COLO668 (cell line): ENCODE data around the gene SLC35E1.
"Not testable (repeated sequence)": the region's sequence is repeated elsewhere in the genome, so short reads cannot be mapped to it uniquely, and the experiment has no call there.

Source experiments
- DNase-seq: peaks from one replicate; lab custom pipeline; 2025; ENCODE audit not compliant: unreplicated experiment; lab: John Stamatoyannopoulos, UW

SLC35E1 gene

DNA sequence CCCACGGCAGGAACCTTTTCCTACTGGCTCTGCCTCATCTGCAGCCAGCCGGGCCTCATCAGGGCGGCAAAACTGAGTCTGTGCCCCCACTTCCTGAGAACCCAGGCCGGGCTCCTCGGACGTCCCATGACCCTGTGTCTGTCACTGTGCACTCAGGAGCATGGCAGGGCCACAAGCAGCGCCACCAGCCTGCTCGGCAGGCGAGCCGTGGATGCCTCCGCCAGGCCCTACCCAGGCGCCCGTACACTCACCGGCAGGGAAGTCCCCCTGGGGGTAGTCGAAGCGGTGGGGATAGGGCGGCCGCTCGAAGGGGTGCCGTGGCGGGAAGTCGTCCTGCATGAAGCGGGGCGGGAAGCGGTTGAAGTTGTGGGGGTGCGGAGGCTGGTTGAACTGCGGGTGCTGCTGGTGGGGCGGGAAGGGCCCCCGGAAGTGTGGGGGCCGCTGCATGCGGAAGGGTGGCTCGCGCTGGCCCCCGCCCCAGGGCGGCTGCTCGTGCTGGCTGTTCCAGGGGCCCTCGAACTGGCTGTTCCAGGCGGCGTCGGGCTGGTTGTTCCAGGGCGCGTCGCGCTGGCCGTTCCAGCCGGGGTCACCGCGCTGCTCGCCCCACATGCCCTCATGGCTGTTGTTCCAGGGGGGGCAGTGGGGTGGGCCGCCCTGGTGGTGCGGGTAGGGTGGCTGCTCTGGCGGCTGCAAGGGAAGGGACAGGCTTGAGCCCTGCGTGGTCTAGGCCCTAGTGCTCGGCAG, 47.1 kb downstream of the SLC35E1 start:
- no peak for DNase-seq

DNA sequence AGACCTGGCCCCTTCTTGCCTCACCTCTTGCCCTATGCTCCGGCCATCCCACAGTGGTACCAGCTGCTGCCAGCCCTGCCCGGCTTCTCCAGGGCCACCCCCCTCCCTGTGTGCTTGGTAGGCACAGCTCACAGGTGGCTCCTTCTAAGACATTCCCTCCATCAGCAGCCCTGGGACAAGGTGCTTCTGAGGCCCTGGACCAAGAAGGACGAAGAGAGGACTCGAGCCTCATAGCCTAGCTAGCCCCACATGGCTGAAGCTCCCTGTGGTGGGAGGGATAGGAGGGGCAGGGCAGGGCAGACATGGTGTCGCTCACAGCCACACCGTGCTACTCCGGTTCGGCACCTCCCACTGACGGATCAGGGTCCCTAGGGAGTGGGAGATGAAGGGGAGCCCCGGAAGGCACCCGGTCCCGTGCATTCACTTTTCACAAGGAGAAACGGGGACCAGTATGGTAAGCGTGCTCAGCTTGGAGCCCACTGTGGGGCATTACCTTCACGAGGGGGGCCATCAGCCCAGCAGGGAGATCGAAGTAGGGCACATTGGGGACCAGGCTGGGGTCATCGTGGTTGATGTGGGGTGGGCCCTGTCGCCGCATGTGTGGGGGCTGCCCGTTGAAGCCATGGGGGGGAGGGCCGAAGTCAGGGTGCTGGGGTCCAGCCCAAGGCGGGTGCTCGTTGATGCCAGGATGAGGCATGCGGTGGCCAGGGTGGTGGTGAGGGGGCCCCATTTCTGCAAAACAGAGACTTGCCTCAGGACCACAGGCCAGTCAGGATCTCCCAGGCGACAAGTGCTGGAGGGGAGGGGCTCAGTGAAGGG, 49.4 kb downstream of the SLC35E1 start:
- no peak for DNase-seq

DNA sequence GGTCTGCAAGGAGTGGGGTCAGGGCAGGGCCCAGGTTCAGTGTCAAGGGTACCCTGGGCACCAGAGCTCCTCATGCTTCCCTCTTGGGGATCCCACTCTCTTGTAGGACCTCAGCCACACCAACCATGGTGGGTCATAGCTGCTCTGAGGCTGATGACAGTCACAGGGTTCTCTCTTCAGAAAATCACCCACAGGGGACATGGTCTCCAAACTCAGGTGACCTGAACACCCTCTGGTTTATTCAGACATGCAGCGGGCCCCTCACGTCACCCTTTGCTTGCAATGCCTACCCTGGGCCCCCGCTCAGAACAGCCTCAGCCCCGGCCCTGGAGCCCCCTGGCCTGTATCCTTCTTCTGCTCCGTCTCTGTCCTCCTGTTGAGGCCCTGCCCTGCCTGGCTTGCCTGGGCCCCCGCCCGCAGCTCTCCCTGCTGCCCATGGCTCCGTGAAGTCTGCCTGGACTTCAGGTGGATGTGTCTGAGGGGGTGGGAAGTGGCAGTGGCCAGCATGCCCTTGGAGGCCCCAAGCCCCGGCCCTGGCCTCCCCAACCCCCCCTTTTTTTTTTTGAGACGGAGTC, 50.4 kb downstream of the SLC35E1 start:
- DNase-seq: no peak

DNA sequence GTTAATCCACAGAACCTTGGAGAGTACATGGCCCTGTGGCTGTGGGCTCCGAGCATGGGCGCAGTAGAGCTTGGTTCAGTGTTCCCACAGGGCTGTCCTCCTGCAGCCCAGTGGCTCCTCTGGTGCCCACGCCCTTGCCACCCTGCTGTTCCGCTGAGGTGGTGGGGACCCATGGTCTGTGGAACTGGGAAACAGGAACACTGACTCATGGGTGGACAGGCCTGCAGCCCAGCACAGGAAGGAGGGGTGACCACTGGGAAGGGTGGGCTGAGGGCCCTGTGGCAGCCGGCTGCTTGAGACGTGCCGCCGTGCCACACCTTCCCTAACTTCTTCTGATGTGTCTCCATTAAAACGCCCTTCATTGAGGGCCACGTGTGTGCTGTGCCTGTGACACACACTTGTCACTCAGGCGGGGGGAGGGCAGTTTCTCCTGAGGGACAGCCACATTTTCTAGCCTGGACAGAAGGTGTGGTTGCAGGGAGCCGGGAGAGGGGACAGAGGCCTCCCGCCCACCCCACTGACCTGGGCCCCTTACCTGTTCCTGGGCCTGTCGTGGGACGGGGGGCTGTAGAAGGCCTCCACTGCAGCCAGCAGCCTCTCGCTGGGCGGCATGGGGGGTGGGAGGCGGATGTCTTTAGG, 51.1 kb downstream of the SLC35E1 start:
- no peak for DNase-seq

DNA sequence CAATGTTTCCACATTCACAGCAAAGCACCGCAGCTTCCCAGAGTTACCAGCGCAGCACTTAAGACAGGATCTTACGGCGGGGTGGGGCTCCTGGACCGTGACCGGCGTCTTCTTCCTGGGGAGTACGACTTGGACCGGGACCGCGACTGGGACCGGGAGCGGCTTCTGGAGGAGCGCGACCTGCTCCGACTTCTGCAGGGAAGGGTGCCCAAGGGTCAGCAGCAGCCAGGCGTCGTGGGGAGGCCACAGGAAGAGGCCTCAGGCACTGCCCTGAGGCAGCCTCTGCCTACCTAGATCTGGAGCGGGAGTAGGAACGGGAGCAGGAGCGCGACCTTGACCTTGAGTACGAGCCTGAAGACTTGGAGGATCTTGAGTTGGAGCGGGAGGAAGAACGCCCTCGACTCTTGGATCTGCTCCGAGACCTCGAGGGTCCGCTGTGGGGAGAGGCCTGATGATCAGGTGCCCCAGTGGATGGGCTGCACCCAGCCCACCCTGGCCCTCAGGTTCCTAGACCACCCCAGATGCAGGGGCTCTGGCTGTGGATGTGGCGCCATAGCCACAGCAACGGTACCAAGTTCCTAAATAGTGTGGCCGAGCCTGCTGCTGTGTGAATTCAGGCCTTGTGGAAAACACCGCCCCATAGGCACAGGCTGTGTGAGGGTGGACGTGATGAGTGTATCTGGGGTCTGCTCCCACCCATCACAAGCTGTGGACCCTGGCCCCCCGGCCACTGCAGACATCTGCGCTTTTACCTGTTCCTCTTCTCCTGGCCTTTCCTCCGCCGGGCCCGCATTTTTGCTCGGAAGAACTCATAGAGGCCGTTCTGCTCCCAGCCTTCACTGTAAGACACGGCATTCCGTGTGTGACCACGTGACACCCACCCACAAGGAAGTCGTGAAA, 51.9 kb downstream of the SLC35E1 start:
- no peak for DNase-seq

DNA sequence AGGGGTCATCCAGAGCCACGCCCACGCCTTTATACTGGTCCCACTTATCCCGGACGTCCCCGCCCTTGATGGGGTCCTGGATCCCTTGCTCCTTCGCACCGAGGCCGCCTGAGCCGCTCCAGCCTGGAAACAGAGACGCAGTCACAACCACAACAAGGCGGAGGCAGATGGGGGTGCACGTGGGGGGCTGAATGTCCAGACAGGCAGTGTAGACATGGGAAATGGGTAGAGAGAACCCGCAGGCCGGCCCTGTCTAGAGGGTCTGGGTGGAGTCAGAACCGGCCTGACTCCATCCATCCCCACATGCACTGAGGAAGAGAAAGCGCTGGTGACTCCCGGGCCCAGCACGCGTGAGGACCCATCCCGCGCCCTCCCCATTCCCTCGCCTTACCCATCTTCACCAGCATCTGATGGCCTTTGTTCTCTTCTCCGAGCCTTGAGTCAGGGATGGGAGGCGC, 53.0 kb downstream of the SLC35E1 start:
- DNase-seq: no peak

DNA sequence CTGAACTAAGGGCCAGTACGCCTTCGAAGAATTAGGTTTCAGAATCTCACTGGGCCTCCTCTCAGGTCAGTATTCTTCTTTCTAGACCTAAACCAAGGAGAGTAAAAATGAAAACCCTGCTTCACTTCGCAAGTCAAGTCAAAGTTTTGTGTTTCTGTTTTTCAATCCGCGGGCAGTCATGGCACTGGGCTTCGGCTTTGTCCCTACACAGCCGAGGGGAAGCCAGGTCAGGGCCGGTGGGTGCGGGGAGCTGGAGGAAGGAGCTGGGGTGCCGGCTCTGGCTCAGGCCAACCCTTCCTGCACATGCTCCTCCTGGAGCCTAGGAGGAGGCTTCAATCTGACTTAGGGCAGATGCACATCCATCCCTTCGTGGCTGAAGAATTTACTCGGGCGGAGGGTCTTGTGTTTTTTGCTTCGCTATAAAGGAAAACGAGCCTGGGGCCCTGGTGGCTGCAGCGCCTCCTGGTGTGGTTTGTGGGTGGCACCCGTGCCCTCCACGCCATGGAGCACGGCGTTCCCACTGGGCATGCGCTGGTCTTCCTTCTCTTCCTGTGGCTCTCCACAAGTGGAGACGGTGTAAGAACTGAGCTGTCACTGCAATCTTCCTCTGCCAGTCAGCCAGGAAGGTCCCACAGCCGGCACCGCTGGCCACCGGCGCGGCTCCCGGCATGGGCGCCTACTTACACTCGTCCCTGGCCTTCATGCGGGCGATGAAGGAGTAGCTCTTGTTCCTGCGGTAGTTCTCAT, 53.6 kb downstream of the SLC35E1 start:
- DNase-seq: no peak

DNA sequence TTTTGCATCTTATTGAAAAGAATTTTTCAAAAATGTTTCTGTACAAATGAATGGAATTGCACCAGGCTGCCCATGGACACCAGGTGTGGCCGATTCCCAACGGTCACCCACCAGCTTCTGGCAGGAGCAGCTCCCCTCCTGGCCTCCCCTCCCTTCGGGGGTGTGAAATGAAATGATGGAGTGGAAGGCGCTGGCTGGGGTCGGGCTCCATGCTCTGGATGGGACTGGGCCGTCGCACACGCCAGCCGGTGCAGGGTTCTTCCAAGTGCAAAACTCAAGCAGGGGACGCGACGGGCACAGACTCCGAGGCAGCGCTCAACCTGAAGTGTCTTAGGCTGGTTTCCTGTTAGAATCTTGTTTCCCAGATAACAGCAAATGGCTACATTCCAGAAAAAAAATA, 54.2 kb downstream of the SLC35E1 start:
- no peak for DNase-seq

DNA sequence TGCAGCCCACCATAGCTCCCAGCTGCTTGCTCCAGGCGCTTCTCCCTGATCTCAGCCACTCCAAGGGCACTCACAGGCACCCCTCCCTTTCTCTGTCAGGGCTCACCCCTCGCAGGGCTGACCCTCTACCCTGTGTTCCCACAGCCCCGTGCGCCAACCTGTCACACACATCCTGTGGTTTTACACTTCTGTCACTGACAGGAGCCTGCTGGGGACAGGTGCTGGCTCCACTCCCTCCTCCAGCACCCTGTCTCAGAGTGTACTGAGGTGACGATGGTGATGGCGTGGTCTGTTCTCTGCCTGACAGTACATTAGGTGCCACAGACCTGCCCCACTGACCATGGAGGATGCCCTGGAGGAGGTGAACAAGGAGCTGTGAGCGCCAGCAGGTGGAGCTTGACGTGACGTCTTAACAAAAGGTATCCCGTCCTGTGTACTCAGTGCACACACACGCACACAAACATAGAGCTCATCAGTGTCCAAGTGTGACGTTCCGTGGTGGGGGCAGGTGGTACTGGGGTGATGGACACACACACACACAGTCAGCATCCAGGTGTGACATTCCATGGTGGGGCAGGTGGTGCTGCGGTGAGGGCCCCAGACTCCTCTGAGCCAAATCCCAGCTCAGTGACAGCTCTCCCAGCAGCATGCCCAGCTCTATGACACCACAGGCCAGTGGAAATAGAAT, 55.1 kb downstream of the SLC35E1 start:
- peak; percentile 39 for DNase-seq

DNA sequence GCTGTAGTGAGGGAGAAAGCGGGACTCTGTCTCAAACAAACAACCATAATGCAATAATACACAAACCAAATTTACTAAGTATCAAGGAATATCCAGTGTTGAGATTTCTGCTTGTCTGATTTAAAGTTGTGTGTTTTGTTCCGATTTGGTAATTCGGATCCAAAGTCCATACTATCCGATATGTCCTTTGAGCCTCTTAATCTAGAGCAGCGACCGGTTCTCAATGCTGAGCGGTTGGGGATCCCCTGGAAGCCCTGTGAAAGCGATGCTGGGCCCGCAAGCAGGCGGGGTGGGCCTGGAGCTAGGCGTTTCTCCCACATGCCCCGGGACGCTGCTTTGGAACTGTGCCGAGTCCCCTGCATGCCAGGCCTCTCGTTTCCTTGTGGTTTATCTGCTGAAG, 55.8 kb downstream of the SLC35E1 start:
- DNase-seq: no peak

DNA sequence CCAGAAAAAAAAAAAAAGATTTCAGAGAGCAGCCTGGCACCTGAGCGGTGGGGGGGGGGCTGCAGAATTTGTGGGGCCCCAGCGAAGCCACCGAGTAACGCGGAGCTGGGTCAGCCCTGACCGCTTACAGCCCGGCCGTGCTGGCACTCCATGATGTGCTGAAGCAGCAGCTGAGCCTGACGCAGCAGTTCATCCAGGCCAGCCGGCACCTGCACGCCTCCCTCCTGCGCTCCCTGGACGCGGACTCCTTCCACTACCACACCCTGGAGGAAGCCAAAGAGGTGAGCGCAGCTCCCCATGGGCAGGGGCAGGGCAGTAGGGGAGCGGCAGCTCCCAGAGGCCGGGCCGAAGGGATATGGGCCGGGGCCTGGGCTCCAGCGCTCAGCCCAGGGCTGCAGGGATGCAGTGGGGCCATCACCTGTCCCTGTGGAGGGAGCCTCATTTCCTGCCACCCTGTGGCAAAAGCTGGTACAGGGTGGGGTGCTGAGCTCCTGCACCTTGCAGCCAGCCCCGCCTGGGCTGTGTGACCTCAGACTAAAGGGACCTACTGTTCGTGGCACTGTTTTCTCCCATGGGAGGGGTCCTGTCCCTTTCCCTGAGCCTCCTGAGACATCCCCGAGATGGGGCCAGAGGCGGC, 57.7 kb downstream of the SLC35E1 start:
- DNase-seq: peak; percentile 8

DNA sequence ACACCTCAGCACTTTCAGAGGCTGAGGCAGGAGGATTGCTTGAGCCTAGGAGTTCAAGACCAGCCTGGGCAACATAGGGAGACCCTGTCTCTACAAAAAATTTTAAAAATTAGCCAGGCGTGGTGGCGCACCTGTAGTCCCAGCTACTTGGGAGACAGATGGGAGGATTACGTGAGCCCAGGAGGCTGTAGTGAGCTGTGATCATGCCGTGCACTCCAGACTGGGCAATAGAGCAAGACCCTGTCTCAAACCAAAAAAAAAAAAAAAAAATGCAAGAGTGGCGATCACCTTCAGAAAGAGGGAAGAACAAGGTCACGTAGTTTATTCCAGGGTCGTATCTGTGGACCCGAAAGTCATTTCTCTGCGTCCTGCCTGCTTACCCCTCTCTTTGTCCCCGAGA, 59.6 kb downstream of the SLC35E1 start:
- DNase-seq: not testable (repeated sequence)

DNA sequence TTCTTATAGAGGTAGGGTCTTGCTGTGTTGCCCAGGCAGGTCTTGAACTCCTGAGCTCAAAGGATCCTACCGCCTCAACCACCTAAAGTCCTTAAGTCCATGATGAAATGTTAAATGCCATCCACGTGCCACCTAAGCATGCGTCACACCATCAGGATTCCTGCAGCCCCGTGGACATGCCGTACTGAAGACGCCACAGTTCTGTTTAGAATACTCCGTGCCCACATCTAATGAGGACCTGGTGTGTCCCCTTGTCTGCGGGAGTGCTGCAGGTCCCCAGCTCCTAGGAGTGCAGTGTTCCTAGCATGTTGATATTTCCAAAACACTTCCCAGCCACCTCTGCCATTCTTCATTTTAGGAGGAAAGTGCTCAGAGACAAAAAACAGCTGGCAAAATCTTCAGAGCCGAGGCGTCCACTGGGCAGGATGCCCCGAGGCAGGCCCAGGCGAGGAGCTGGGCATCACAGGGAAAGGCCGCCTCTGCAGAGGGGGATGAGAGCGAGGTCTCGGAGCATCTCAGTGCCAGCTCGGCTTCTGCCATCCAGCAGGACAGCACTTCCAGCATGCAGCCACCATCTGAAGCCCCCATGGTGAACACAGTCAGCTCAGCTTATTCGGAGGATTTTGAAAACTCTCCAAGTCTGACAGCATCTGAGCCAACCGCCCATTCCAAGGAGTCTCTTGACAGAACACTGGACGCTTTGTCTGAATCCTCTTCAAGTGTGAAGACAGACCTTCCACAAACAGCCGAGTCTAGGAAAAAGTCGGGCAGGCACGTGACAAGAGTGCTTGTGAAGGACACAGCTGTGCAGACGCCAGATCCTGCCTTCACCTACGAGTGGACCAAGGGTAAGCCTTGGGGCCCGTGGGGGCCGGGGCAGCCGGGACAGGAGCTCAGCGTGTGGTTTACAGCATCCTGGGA, 62.8 kb downstream of the SLC35E1 start:
- DNase-seq: no peak

DNA sequence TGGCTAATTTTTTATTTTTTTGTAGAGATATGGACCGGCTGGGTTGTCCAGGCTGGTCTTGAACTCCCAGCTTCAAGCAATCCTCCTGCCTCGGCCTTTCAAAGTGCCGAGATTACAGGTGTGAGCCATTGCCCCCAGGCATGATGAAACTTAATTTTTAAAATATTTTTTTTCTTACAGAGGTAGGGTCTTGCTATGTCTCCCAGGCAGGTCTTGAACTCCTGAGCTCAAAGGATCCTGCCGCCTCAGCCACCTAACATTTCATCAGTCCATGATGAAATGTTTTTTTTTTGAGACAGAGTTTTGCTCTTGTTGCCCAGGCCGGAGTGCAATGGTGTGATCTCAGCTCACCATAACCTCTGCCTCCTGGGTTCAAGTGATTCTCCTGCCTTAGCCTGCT, 63.7 kb downstream of the SLC35E1 start:
- DNase-seq: no peak

DNA sequence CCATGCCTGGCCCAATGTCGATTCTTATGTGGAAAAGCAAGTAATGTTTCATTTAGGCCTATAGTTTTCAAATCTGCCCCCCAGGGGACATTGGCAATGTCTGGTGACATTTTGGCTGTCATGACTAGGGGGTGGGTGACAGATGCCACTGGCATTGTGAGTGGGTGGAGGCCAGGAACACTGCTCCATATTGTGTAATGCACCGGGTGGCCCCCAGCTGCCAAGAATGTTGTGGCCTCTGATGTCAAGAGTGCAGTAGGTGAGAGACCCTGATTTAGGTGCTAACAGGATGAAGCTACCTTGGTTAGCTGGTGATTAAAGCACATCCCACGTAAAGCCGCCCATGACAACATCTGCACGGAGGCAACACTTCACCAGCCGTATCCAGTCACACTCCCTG, 65.3 kb downstream of the SLC35E1 start:
- DNase-seq: no peak

DNA sequence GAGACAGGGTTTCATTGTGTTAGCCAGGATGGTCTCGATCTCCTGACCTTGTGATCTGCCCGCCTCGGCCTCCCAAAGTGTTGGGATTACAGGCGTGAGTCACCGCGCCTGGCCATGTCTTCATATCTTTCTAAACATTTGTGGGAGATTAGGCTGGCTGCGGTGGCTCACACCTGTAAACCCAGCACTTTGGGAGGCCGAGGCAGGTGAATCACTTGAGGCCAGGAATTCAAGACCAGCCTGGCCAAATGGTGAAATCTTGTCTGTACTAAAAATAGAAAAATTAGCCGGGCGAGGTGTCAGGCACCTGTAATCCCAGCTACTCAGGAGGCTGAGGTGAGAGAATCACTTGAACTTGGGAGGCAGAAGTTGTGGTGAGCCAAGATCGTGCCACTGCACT, 66.1 kb downstream of the SLC35E1 start:
- DNase-seq: not testable (repeated sequence)

DNA sequence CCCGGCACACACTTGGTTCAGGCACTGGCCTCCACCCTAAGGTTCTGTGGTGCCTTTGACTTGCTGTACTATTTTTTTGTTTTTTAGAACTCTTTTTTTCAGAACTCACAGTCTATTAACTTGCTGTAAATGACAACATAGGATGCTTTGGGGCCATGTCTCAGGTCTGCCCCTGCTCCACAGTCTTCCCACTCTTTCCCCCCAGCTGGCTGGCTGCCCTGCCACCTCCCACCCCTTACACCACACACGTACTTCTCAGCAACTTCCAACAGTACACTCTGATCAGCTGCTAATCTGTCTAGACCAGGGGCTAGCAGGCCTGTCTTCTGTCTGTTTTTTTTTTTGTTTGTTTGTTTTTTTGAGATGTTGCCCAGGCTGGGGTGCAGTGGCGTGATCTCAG, 67.9 kb downstream of the SLC35E1 start:
- DNase-seq: no peak
